Liver (tissue), 9 donors: ENCODE results near the gene ELN. TPM values are rescaled to one million over a fixed set of nuclear protein-coding genes. Genes with fewer than 3 reads are reported as not detected.

Experiments used
- DNase-seq: peaks from one replicate; pipeline ENCODE4 v3.0.0-alpha.2; 2017; ENCODE audit warnings: low spot score
- H3K27ac ChIP-seq, 2 donors: one replicate each; pipeline ENCODE4 v1.7.0; 2013; ENCODE audit warnings: inconsistent platforms in 2 of 2, low read length in 2 of 2, control low read depth in 1 of 2, low read depth in 1 of 2, mild to moderate bottlenecking in 1 of 2
- H3K27me3 ChIP-seq, 4 donors: one replicate each; pipeline versions ENCODE4 v1.6.1 to v1.7.0; 2013; ENCODE audit warnings: low read length in 3 of 4, inconsistent platforms in 1 of 4, mild to moderate bottlenecking in 1 of 4, moderate library complexity in 1 of 4; ENCODE audit not compliant: control insufficient read depth in 4 of 4, insufficient read depth in 4 of 4
- H3K36me3 ChIP-seq, 4 donors: one replicate each; pipeline versions ENCODE4 v1.6.1 to v1.7.0; 2013; ENCODE audit warnings: low read length in 3 of 4, mild to moderate bottlenecking in 3 of 4, low read depth in 1 of 4, moderate library complexity in 1 of 4; ENCODE audit not compliant: control insufficient read depth in 4 of 4, insufficient read depth in 3 of 4
- H3K4me1 ChIP-seq, 4 donors: one replicate each; pipeline versions ENCODE4 v1.6.1 to v1.7.0; 2013; ENCODE audit warnings: low read length in 3 of 4, mild to moderate bottlenecking in 3 of 4, moderate library complexity in 1 of 4; ENCODE audit not compliant: control insufficient read depth in 4 of 4, insufficient read depth in 4 of 4
- H3K4me3 ChIP-seq, 3 donors: one replicate each; pipeline versions ENCODE4 v1.6.1 to v1.7.0; 2013; ENCODE audit warnings: low read length in 3 of 3, control low read depth in 1 of 3, low read depth in 1 of 3, mild to moderate bottlenecking in 1 of 3
- H3K9ac ChIP-seq, 2 donors: one replicate each; pipeline ENCODE4 v1.7.0; 2013; ENCODE audit warnings: low read length in 2 of 2, mild to moderate bottlenecking in 2 of 2, moderate library complexity in 2 of 2, control low read depth in 1 of 2, low read depth in 1 of 2
- H3K9me3 ChIP-seq, 4 donors: one replicate each; pipeline versions ENCODE4 v1.6.1 to v1.7.0; 2013; ENCODE audit warnings: low read length in 3 of 4; ENCODE audit not compliant: control insufficient read depth in 4 of 4
- FOXA1 ChIP-seq: IDR thresholded peaks from 2 replicates; pipeline ENCODE4 v1.6.1; 2016; ENCODE audit warnings: antibody characterized with exemption
- GABPA ChIP-seq, 2 donors: IDR thresholded peaks in 1 of 2; conservative IDR thresholded peaks in 1 of 2; 2 replicates each; pipeline ENCODE4 v1.6.1; 2016; ENCODE audit warnings: antibody characterized with exemption in 2 of 2, mild to moderate bottlenecking in 1 of 2, moderate library complexity in 1 of 2
- HNF4A ChIP-seq, 2 donors: conservative IDR thresholded peaks; 2 replicates each; pipeline ENCODE4 v1.6.1; 2016; ENCODE audit warnings: antibody characterized with exemption in 2 of 2, mild to moderate bottlenecking in 2 of 2
- HNF4G ChIP-seq: IDR thresholded peaks from 2 replicates; pipeline ENCODE4 v1.6.1; 2016; ENCODE audit warnings: antibody characterized with exemption
- JUND ChIP-seq, 2 donors: IDR thresholded peaks; 2 replicates each; pipeline ENCODE4 v1.6.1; 2016; ENCODE audit warnings: antibody characterized with exemption in 2 of 2
- NR2F2 ChIP-seq: IDR thresholded peaks from 2 replicates; pipeline ENCODE4 v1.6.1; 2016; ENCODE audit warnings: antibody characterized with exemption
- RAD21 ChIP-seq, 2 donors: IDR thresholded peaks; 2 replicates each; pipeline ENCODE4 v1.6.1; 2016; ENCODE audit warnings: antibody characterized with exemption in 2 of 2, mild to moderate bottlenecking in 2 of 2
- SP1 ChIP-seq: IDR thresholded peaks from 2 replicates; pipeline ENCODE4 v1.6.1; 2018; ENCODE audit warnings: antibody characterized with exemption, mild to moderate bottlenecking
- TAF1 ChIP-seq: conservative IDR thresholded peaks from 2 replicates; pipeline ENCODE4 v1.6.1; 2016; ENCODE audit warnings: antibody characterized with exemption, mild to moderate bottlenecking
- YY1 ChIP-seq: IDR thresholded peaks from 2 replicates; pipeline ENCODE4 v1.6.1; 2016; ENCODE audit warnings: antibody characterized with exemption, mild to moderate bottlenecking
- WGBS: extraction: QIAGEN DNeasy Blood & Tissue Kit; methylation state at CpG from one replicate; pipeline ENCODE4 v1.1.7; 2013; 5-methylcytosine and 5-hydroxymethylcytosine counted together
- polyA plus RNA-seq, 2 donors: library from polyadenylated mRNA; stranded (reverse) in 1 of 2; unstranded in 1 of 2; fragments of 200-250 nt in 1 of 2; fragments of >200 nt in 1 of 2; fragmentation: Nextera tagmentation in 1 of 2; extraction: Ambion mirVana in 1 of 2; gene quantifications; one replicate each; pipeline versions ENCODE4 v1.2.1 to v1.2.3, GENCODE V29; 2013 to 2015
- total RNA-seq, 2 donors: library from RNA; depleted of rRNA; stranded (reverse); fragments of >200 nt; gene quantifications; one replicate each; pipeline ENCODE4 v1.2.3, GENCODE V29; 2014
- TF ChIP-seq, protein P1 (sequence below): IDR thresholded peaks from 2 replicates; pipeline ENCODE4 v1.6.1; 2016; ENCODE audit warnings: antibody characterized with exemption, mild to moderate bottlenecking
- TF ChIP-seq, protein P2 (sequence below): IDR thresholded peaks from 2 replicates; pipeline ENCODE4 v1.6.1; 2016; ENCODE audit warnings: antibody characterized with exemption
- TF ChIP-seq, protein P3 (sequence below): fragments of 150-350 bp; IDR thresholded peaks from 2 replicates; pipeline ENCODE4 v1.5.1; 2017; ENCODE audit warnings: improper control_type of control experiment, low read depth, low read length; ENCODE audit not compliant: missing input control
- TF ChIP-seq, protein P4 (sequence below): IDR thresholded peaks from 2 replicates; pipeline ENCODE4 v1.6.1; 2016; ENCODE audit warnings: antibody characterized with exemption
- TF ChIP-seq, protein P5 (sequence below): IDR thresholded peaks from 2 replicates; pipeline ENCODE4 v1.6.1; 2016; ENCODE audit warnings: antibody characterized with exemption
- donor health status: healthy.
- donor health status: healthy.
- donor health status: healthy.
- donor health status: healthy.
- donor health status: healthy.

The ELN gene
- total and polyA plus RNA-seq, 4 donors = 2.7 to 16.3 (median 9.7) TPM

DNA sequence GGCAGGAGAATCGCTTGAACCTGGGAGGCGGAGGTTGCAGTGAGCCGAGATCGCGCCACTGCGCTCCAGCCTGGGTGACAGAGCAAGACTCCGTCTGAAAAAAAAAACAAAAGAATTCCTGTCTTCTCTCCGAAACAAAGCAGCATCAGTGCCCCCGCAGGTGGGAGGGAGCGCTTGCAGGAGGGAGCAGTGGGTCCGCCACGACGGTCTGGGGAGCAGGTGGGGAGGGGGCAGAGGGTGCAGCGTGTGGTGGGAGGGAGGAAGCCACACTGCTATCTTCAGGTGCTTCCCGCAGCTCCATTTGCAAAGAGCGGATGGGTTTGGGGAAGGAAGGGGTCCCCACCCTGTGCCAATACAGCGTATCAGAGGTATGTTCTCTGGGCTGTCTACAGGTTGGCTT is 87.4 kb downstream of the ELN start:
- H3K4me1 ChIP-seq = no peaks in the 10 kb centered on the region
- WGBS = 84% methylated on average over 17 of the region's 17 CpGs
- no peaks in the 10 kb centered on the region for H3K27me3 ChIP-seq
- H3K36me3 ChIP-seq = peaks cover 0 to 5% (median 0%) of the 10 kb centered on the region in 4 donors
- no peak overlapping the region for H3K27ac ChIP-seq
- no peaks in the 10 kb centered on the region for H3K9me3 ChIP-seq
- DNase-seq = no peak
- no peak overlapping the region for H3K4me3 ChIP-seq
- H3K9ac ChIP-seq = no peak overlapping the region
- TF ChIP-seq JUND (IDR thresholded peaks at IDR 0.05) = no peak
- no peak for TF ChIP-seq RAD21 (IDR thresholded peaks at IDR 0.05)
- TF ChIP-seq TAF1 = no peak
- TF ChIP-seq, protein P1, sequence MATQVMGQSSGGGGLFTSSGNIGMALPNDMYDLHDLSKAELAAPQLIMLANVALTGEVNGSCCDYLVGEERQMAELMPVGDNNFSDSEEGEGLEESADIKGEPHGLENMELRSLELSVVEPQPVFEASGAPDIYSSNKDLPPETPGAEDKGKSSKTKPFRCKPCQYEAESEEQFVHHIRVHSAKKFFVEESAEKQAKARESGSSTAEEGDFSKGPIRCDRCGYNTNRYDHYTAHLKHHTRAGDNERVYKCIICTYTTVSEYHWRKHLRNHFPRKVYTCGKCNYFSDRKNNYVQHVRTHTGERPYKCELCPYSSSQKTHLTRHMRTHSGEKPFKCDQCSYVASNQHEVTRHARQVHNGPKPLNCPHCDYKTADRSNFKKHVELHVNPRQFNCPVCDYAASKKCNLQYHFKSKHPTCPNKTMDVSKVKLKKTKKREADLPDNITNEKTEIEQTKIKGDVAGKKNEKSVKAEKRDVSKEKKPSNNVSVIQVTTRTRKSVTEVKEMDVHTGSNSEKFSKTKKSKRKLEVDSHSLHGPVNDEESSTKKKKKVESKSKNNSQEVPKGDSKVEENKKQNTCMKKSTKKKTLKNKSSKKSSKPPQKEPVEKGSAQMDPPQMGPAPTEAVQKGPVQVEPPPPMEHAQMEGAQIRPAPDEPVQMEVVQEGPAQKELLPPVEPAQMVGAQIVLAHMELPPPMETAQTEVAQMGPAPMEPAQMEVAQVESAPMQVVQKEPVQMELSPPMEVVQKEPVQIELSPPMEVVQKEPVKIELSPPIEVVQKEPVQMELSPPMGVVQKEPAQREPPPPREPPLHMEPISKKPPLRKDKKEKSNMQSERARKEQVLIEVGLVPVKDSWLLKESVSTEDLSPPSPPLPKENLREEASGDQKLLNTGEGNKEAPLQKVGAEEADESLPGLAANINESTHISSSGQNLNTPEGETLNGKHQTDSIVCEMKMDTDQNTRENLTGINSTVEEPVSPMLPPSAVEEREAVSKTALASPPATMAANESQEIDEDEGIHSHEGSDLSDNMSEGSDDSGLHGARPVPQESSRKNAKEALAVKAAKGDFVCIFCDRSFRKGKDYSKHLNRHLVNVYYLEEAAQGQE = no peak
- no peak for TF ChIP-seq GABPA (IDR thresholded peaks at IDR 0.05 in 1 of 2, conservative IDR thresholded peaks at IDR 0.05 in 1 of 2)
- no peak for TF ChIP-seq YY1
- no peak for TF ChIP-seq HNF4A (conservative IDR thresholded peaks at IDR 0.05)
- TF ChIP-seq, protein P2, sequence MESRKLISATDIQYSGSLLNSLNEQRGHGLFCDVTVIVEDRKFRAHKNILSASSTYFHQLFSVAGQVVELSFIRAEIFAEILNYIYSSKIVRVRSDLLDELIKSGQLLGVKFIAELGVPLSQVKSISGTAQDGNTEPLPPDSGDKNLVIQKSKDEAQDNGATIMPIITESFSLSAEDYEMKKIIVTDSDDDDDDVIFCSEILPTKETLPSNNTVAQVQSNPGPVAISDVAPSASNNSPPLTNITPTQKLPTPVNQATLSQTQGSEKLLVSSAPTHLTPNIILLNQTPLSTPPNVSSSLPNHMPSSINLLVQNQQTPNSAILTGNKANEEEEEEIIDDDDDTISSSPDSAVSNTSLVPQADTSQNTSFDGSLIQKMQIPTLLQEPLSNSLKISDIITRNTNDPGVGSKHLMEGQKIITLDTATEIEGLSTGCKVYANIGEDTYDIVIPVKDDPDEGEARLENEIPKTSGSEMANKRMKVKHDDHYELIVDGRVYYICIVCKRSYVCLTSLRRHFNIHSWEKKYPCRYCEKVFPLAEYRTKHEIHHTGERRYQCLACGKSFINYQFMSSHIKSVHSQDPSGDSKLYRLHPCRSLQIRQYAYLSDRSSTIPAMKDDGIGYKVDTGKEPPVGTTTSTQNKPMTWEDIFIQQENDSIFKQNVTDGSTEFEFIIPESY = no peak
- TF ChIP-seq, protein P3, sequence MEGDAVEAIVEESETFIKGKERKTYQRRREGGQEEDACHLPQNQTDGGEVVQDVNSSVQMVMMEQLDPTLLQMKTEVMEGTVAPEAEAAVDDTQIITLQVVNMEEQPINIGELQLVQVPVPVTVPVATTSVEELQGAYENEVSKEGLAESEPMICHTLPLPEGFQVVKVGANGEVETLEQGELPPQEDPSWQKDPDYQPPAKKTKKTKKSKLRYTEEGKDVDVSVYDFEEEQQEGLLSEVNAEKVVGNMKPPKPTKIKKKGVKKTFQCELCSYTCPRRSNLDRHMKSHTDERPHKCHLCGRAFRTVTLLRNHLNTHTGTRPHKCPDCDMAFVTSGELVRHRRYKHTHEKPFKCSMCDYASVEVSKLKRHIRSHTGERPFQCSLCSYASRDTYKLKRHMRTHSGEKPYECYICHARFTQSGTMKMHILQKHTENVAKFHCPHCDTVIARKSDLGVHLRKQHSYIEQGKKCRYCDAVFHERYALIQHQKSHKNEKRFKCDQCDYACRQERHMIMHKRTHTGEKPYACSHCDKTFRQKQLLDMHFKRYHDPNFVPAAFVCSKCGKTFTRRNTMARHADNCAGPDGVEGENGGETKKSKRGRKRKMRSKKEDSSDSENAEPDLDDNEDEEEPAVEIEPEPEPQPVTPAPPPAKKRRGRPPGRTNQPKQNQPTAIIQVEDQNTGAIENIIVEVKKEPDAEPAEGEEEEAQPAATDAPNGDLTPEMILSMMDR = no peak
- TF ChIP-seq, protein P4, sequence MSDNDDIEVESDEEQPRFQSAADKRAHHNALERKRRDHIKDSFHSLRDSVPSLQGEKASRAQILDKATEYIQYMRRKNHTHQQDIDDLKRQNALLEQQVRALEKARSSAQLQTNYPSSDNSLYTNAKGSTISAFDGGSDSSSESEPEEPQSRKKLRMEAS = no peak
- TF ChIP-seq FOXA1 = no peak

DNA sequence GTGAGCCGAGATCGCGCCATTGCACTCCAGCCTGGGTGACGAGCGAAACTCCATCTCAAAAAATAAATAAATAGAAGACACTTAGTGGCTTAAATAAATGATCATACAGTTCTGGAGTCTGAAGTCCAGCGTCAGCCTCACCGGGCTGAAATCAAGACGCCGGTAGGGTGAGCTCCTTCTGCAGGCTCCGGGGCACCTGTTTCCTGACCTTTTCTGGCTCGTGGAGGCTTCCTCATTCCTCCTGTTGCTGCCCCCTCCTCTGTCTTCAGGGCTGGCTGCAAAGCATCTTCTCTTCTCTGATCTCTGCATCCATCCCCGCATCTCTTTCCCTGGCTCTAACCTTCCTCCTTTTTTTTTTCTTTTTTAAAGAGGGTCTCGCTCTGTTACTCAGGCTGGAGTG is 88.4 kb downstream of the ELN start:
- no peak for DNase-seq
- Histone ChIP-seq H3K9me3 (no peaks in the 10 kb centered on the region), H3K27me3 (no peaks in the 10 kb centered on the region), H3K9ac (no peak overlapping the region), H3K36me3 (peaks cover 0 to 5% (median 0%) of the 10 kb centered on the region in 4 donors), H3K4me1 (no peaks in the 10 kb centered on the region), H3K27ac (no peak overlapping the region), H3K4me3 (no peak overlapping the region)
- 91% methylated on average over 13 of the region's 13 CpGs for WGBS
- TF ChIP-seq HNF4G = no peak
- TF ChIP-seq HNF4A (conservative IDR thresholded peaks at IDR 0.05) = no peak
- no peak for TF ChIP-seq SP1
- TF ChIP-seq, protein P3 = no peak
- TF ChIP-seq, protein P5, sequence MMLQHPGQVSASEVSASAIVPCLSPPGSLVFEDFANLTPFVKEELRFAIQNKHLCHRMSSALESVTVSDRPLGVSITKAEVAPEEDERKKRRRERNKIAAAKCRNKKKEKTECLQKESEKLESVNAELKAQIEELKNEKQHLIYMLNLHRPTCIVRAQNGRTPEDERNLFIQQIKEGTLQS = no peak
- no peak for TF ChIP-seq FOXA1
- no peak for TF ChIP-seq JUND (IDR thresholded peaks at IDR 0.05)
- no peak for TF ChIP-seq YY1
- TF ChIP-seq NR2F2 = no peak
